ENCODE results near the gene STK36.
A peak's percentile ranks its signal among the peaks of the same experiment; 100 is the strongest.
"Not testable (repeated sequence)": the region's sequence is repeated elsewhere in the genome, so short reads cannot be mapped to it uniquely, and the experiment has no call there.

STK36 gene

DNA sequence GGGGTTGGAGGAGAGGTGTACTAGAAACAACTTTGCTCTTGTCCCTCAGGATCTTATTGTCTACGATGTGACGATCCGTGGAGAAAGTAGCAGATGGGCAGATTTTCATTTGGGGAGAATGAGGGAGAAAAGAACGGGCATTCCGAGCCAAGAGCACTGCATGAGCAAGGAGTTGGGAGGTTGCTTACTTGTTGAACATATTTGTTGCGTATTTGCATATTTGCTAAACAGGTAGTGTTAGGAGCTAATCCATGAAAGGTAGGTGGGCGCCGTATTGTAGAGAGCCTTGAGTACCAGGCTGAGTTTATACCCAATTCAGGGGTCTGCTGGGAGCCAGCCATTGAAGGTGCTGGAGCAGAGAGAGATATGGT is 11.9 kb upstream of the STK36 start:
- no peak for DNase-seq (ENCODE audit: low read depth in 3 of 3)

GRCh38 chr2:218662377-218662776 is 9.5 kb upstream of the STK36 start:
- DNase-seq (ENCODE audit: low read depth in 3 of 3): no peak

DNA sequence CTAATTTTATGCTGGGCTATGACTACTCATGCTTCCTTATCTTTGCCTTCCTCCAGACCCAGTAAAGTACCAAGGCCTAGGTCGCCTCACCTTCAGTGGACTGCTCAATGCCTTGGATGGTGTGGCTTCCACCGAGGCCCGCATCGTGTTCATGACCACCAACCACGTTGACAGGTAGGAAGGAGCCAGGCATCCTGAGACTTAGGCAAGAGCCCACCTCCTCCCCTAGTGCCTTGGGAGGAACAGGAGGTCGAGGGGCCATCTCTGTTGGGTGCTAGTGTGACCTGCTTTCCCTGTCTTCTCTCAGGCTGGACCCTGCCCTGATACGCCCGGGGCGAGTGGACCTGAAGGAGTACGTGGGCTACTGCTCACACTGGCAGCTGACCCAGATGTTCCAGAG is 9.1 kb upstream of the STK36 start:
- DNase-seq (ENCODE audit: low read depth in 3 of 3): no peak

DNA sequence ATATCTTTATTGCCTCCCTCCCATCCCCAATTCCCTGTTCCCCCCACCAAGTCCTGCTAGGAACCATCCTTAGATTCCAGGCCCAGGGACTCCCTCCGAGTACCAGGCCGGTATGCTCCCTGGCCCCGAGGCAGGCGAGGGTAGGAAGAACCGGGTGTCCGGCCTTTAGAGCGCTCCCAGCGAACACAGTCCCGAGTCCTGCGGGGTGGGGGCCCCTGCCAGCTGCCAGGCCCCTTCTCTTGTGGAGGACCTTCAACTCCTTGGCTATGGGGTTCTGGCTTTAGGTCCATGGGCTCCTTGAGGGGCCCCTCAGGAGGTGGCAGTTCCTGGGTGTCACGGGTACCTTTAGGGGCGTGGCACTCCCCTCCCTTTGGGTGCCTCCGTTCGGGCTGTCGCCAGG is 8.0 kb upstream of the STK36 start:
- no peak for DNase-seq (ENCODE audit: low read depth in 3 of 3)

GRCh38 chr2:218664653-218665052 is 7.2 kb upstream of the STK36 start:
- no peak for DNase-seq (ENCODE audit: low read depth in 3 of 3)

GRCh38 chr2:218671097-218671653 is 711 bp upstream of the STK36 start:
- DNase-seq (ENCODE audit: low read depth in 3 of 3): no peak

- no peak for DNase-seq (ENCODE audit: low read depth in 3 of 3)
Observed at GRCh38 chr2:218679119-218679518, 7.2 kb downstream of the STK36 start.

- DNase-seq (ENCODE audit: low read depth in 3 of 3): no peak
Observed at GRCh38 chr2:218680061-218680460, 8.2 kb downstream of the STK36 start.

- not testable (repeated sequence) for DNase-seq (ENCODE audit: low read depth in 3 of 3)
Observed at GRCh38 chr2:218687400-218688060, 15.6 kb downstream of the STK36 start.

GRCh38 chr2:218691234-218691633 is 19.3 kb downstream of the STK36 start:
- DNase-seq (ENCODE audit: low read depth in 3 of 3): no peak

DNA sequence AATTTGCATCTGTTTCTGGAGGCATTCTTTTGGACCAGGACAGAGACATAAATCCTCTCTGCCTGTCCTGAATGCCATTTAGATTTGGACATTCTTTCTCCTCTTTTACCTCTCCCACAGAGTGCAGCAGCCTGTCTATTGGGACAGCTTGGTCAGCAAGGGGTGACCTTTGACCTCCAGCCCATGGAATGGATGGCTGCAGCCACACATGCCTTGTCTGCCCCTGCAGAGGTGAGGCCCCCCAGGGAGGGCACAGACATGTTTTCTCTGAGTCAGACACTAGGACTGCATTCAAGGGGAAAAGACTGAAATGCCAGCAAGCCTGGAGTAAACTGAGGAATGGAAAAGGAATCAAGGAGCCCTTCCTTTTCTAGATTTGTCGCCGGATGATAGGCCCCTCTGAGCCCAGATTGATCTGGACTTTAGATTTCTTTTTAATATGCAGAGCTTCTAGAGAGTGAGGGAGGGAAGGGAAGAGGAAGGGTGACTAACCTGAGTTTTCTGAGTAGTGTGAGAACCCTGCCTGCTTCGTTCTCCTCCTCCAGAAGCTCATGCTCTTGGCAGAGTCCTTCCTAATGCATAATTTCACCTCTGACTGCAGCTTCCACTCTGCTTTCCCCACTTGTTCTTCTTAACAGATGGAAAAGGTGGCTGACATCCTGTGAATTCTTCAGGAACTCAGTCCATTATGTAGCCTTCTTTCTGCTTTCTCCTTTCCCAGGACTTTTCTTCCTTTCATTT is 22.7 kb downstream of the STK36 start:
- DNase-seq (ENCODE audit: low read depth in 3 of 3): no peak

- DNase-seq (ENCODE audit: low read depth in 3 of 3): no peak
Observed at GRCh38 chr2:218698885-218699284, 27.0 kb downstream of the STK36 start.

DNA sequence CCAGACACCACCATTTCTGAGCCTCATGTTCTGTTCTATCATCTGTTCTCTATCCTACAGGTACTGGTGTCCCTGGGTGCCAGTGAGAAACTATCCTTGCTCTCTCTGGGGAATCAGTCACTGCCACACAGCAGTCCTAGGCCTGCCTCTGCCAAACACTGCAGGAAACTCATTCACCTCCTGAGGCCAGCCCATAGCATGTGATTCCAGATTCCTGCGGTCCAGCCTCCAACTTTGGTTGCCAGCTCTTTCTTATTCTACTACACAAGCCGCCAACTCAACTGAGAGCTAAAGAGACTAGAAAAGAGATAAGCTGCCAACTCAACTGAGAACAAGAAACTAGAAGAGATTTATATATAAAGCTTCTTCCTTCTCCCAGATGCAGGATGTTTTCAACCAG is 29.9 kb downstream of the STK36 start:
- no peak for DNase-seq (ENCODE audit: low read depth in 3 of 3)

DNA sequence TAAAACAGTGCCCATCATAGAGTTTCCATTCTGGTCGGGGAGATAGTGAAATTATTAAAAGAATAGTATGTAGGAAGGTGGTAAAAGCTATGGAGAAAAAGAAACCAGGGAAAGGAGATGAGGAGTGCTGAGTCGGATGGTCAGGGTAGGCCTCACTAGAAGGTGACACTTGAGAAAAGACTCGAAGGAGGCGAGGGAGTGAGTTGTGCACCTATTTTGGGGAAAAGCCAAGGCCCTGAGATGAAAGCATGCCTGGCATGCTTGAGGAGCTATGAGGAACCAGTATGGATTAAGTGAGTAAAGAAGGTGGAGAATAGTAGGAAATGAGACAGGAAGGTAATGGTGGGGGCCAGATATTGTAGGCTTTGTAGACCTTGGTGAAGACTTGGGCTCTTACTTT is 31.5 kb downstream of the STK36 start:
- DNase-seq (ENCODE audit: low read depth in 3 of 3): no peak

GRCh38 chr2:218708086-218708485 is 36.2 kb downstream of the STK36 start:
- no peak for DNase-seq (ENCODE audit: low read depth in 3 of 3)

DNA sequence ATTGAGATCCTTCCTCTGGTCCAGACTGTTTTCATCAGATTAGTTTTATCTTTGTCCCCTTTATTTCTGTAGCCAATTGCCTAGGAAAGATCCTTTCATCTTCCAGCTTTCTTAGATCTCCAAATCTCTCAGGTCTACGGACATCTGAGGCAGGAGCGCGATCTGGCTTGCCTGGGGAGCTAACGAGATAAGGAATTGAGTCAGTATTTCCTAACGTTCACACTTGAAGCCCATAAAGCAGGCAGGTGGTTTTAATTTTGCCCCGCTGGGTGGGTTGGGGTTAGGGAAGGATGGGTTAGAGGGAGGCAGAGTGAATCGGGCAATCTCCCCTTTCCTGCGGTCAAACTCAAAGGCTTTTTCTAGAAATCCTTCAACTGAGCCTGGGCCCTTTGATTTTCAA is 38.0 kb downstream of the STK36 start:
- no peak for DNase-seq (ENCODE audit: low read depth in 3 of 3)

DNA sequence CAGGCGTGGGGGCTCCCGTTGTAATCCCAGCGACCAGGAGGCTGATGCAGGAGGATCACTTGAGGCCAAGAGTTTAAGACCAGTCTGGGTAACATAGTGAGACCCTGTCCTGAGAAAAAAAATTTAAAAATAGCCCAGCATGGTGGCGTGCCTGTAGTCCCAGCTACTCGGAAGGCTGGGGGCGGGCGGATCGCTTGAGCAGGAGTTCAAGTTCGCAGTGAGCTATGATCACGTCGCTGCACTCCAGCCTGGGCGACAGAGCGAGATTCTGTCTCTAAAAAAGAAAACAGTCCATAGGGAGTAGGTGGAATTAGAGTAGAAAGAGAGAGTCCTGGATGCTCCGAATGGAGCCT is 38.4 kb downstream of the STK36 start:
- DNase-seq (ENCODE audit: low read depth in 3 of 3): no peak

- peak; percentile 96 to 98 (median 97) for DNase-seq (ENCODE audit: low read depth in 3 of 3)
Observed at GRCh38 chr2:218710687-218711549, 39.0 kb downstream of the STK36 start, which contains the start of gene TTLL4. Gene TTLL4 (plus strand): TSS chr2:218710835. CDS start chr2:218737677, 26,842 bp downstream.

DNA sequence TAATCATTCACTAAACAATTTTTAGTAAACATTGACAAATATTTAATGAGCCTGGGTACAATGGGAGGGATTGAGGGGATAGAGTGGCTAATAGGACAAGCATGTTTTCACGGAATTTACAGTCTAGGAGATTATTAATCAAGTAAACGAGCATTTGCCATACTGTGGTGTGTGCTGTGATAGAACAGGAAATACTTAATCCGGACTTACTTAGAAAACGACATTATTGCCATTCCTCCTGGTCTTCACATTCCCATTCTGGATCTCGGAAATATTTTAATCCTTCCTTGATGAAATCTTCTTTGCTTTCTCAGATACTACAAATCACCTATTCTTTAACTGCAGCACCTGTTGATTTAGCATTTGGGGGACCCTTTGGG is 39.7 kb downstream of the STK36 start:
- DNase-seq (ENCODE audit: low read depth in 3 of 3): no peak

GRCh38 chr2:218713922-218714321 is 42.0 kb downstream of the STK36 start:
- no peak for DNase-seq (ENCODE audit: low read depth in 3 of 3)

GRCh38 chr2:218716070-218716469 is 44.2 kb downstream of the STK36 start:
- no peak for DNase-seq (ENCODE audit: low read depth in 3 of 3)

DNA sequence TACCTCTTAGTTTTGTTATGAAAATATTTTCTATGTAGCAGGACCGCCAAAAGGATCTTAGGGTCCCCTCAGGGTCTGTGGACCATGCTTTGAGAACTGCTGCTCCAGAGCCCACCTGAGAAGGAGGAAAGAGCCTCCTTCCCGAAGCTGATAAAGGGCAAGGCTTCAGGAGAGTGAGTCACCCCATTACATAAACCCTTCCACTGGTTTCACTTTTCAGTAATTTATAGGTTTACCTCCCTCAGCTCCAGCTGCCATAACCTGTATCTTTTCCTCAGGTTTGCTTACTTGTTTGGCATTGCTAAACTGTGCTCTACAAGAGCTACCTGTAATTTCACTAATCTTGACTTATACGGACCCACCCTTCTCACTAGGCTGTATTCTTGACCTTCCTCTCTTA is 45.4 kb downstream of the STK36 start:
- DNase-seq (ENCODE audit: low read depth in 3 of 3): no peak

All from stimulated activated CD4-positive, alpha-beta T cell treated with anti-CD3 and anti-CD28 coated beads, TNF-alpha, amount 100 ng/mL, for 48 hours (primary cell).